Natural killer cell (primary cell): ENCODE results near the gene JSRP1. TPM values are rescaled to one million over a fixed set of nuclear protein-coding genes. Genes with fewer than 3 reads are reported as not detected.

Experiments
- ATAC-seq, 3 donors: fragments of 150-1000 bp in 2 of 3; fragments of 200-7000 bp in 1 of 3; cut with Tn5 transposase; 1 replicate in 1 of 3; 2 replicates in 2 of 3; pipeline ENCODE4 v1.10.0; 2021; ENCODE audit warnings: mild to moderate bottlenecking in 2 of 3, moderate library complexity in 2 of 3
- DNase-seq, 2 donors: peaks; one replicate each; pipeline versions ENCODE4 v3.0.0 to v3.0.0-alpha.2; 2013 to 2021; ENCODE audit warnings: mixed read lengths in 1 of 2
- H3K27ac ChIP-seq: one replicate; pipeline ENCODE4 v1.5.1; 2013; ENCODE audit warnings: mild to moderate bottlenecking, low read length
- H3K27me3 ChIP-seq: one replicate; pipeline ENCODE4 v1.6.1; 2013; ENCODE audit warnings: low read length; ENCODE audit not compliant: control insufficient read depth, insufficient read depth
- H3K36me3 ChIP-seq: one replicate; pipeline ENCODE4 v1.6.1; 2013; ENCODE audit warnings: low read length; ENCODE audit not compliant: control insufficient read depth, insufficient read depth
- H3K4me1 ChIP-seq: one replicate; pipeline ENCODE4 v1.6.1; 2013; ENCODE audit warnings: low read length; ENCODE audit not compliant: control insufficient read depth, insufficient read depth
- H3K4me3 ChIP-seq: one replicate; pipeline ENCODE4 v1.5.1; 2013; ENCODE audit warnings: low read length
- H3K9me3 ChIP-seq: one replicate; pipeline ENCODE4 v1.6.1; 2013; ENCODE audit warnings: low read length; ENCODE audit not compliant: control insufficient read depth, insufficient read depth
- H3K27ac Mint-ChIP-seq, 2 donors: one replicate each; pipeline ENCODE4 v1.8.0; 2022; ENCODE audit warnings: mild to moderate bottlenecking in 2 of 2, mixed read lengths in 2 of 2, moderate library complexity in 1 of 2
- H3K27me3 Mint-ChIP-seq, 2 donors: one replicate each; pipeline ENCODE4 v1.8.0; 2022; ENCODE audit warnings: low read depth in 2 of 2, mixed read lengths in 2 of 2
- H3K36me3 Mint-ChIP-seq: one replicate; pipeline ENCODE4 v1.8.0; 2022; ENCODE audit warnings: mixed read lengths
- H3K4me1 Mint-ChIP-seq, 2 donors: one replicate each; pipeline ENCODE4 v1.8.0; 2022; ENCODE audit warnings: mixed read lengths in 2 of 2
- H3K4me3 Mint-ChIP-seq: one replicate; pipeline ENCODE4 v1.8.0; 2022; ENCODE audit warnings: mild to moderate bottlenecking, moderate library complexity, mixed read lengths
- H3K9me3 Mint-ChIP-seq, 2 donors: one replicate each; pipeline ENCODE4 v1.8.0; 2022; ENCODE audit warnings: mixed read lengths in 2 of 2
- CTCF ChIP-seq: fragments of 200-600 bp; IDR thresholded peaks from one replicate; pipeline ENCODE4 v1.8.0; 2022; ENCODE audit warnings: antibody characterized with exemption
- WGBS: methylation state at CpG from one replicate; pipeline ENCODE4 v1.1.7; 2013; ENCODE audit warnings: missing lambda C conversion rate; ENCODE audit not compliant: insufficient coverage; 5-methylcytosine and 5-hydroxymethylcytosine counted together
- intact Hi-C: fragments of 100-400 bp; cut with micrococcal nuclease; formaldehyde crosslinking; loops from one replicate; pipeline ENCODE4 v1.14.2; 2022
- total RNA-seq, 4 donors: library from RNA; stranded (reverse); fragments of 120-200 nt in 1 of 4; gene quantifications; one replicate each; pipeline versions ENCODE4 v1.2.3 to v1.2.4, GENCODE V29; 2013 to 2022

The JSRP1 gene
- total RNA-seq, 3 donors from 2014 or later (not counting 1 experiment from before 2014, with no cell fraction given) = 0.82 to 2.0 TPM; not detected in 1

DNA sequence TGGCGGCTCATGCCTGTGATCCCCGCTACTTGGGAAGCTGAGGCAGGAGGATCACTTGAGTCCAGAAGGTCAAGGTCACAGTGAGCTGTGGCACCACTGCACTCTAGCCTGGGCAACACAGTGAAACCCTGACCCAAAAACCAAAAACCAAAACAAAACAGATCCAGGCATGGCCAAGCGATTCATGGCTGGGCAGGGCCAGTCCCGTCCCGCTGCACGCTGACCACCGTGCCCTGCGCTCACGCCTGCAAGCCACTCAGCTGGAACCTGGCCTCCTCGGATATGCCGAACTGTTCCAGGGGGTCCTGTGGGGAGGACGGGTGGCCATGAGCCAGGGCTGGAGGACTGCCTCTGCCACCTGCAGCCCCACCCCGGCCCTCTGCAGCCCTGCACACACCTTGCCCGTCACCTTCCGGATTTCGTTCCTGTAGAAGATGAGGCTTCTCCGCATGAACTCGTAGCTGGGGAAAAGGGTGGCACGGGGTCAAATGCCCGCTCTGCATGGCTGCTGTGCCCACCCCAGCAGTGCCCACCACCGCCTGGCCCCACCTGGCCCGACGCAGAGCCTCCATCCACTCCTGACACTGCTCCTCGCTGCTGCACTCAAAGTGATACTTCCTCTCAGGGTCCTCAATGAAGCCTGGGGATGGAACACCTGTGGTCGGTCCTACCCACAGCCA is 22.5 kb downstream of the JSRP1 start:
- H3K4me1 Mint-ChIP-seq = peaks cover 29 to 40% of the 10 kb centered on the region in 2 donors
- no peak for TF ChIP-seq CTCF
- no peaks in the 10 kb centered on the region for H3K9me3 ChIP-seq
- H3K4me1 ChIP-seq = peaks cover 41% of the 10 kb centered on the region
- H3K4me3 Mint-ChIP-seq = no peak overlapping the region
- H3K4me3 ChIP-seq = no peak overlapping the region
- WGBS = 82% methylated on average over 25 of the region's 25 CpGs
- H3K36me3 ChIP-seq = peaks cover 28% of the 10 kb centered on the region
- H3K27ac ChIP-seq = no peak overlapping the region
- H3K27me3 Mint-ChIP-seq = no peaks in the 10 kb centered on the region
- DNase-seq (no peak), ATAC-seq (no peak)
- no peaks in the 10 kb centered on the region for H3K36me3 Mint-ChIP-seq
- H3K27ac Mint-ChIP-seq = peak overlapping the region; percentile 77 to 100
- H3K27me3 ChIP-seq = no peaks in the 10 kb centered on the region
- no peaks in the 10 kb centered on the region for H3K9me3 Mint-ChIP-seq
- intact Hi-C loops = loop anchor here (10.0 kb wide), 1 partner anchor 79 kb away; the partner anchor contains the start of gene AP3D1

GRCh38 chr19:2232286-2233151 is 23.7 kb downstream of the JSRP1 start:
- no peak for ATAC-seq
- no peak overlapping the region for H3K27ac ChIP-seq
- H3K36me3 ChIP-seq = peaks cover 33% of the 10 kb centered on the region
- no peak overlapping the region for H3K4me3 Mint-ChIP-seq
- no peaks in the 10 kb centered on the region for H3K9me3 ChIP-seq
- peaks cover 30% of the 10 kb centered on the region for H3K4me1 ChIP-seq
- no peaks in the 10 kb centered on the region for H3K36me3 Mint-ChIP-seq
- 84% methylated on average over 30 of the region's 30 CpGs for WGBS
- intact Hi-C loops = loop anchor here (10.0 kb wide), 1 partner anchor 78 kb away; the partner anchor contains the start of gene AP3D1
- H3K27me3 ChIP-seq = no peaks in the 10 kb centered on the region
- H3K4me3 ChIP-seq = no peak overlapping the region
- no peak for DNase-seq
- TF ChIP-seq CTCF = no peak
- H3K9me3 Mint-ChIP-seq = no peaks in the 10 kb centered on the region
- H3K27ac Mint-ChIP-seq = peak overlapping the region in 1 of 2 donors; percentile 100
- no peaks in the 10 kb centered on the region for H3K27me3 Mint-ChIP-seq
- H3K4me1 Mint-ChIP-seq = peaks cover 16 to 27% of the 10 kb centered on the region in 2 donors

DNA sequence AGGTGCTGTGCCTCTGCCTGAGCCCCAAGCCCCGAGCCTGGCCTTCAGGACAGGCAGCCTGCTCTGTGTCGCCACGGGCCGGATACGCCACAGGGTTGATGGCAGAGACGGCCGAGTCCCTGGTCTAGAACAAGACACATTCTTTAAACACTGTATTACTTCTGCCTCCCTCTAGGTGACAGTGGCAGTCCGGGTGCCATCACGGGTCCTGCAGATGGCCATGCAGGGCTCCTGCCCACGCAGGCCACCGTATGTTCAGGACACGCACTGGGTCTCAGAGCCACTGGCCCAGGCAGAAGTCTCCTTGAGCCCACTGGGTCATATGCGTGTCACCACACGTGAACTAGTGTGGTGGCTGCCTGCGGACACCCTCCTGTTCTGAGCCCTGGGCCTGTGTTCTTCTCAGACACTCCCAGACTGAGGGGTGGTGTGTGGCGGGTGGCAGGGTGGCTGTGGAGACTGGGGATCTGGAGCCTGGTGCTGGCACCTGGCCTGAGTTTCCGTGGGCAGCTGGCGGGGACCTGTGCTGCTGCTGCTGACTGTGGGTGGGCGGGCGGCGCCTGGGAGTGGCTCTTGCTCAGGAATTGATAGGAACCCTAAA is 24.5 kb downstream of the JSRP1 start:
- H3K27me3 ChIP-seq = no peaks in the 10 kb centered on the region
- Mint-ChIP-seq H3K27ac (peak overlapping the region in 1 of 2 donors; percentile 100), H3K4me1 (peaks cover 13 to 25% of the 10 kb centered on the region in 2 donors), H3K36me3 (no peaks in the 10 kb centered on the region), H3K9me3 (no peaks in the 10 kb centered on the region), H3K4me3 (no peak overlapping the region), H3K27me3 (no peaks in the 10 kb centered on the region)
- no peak overlapping the region for H3K4me3 ChIP-seq
- intact Hi-C loops = loop anchor here (10.0 kb wide), 1 partner anchor 77 kb away; the partner anchor contains the start of gene AP3D1
- DNase-seq (no peak), ATAC-seq (no peak)
- H3K27ac ChIP-seq = no peak overlapping the region
- WGBS = 91% methylated on average over 21 of the region's 21 CpGs
- no peaks in the 10 kb centered on the region for H3K9me3 ChIP-seq
- TF ChIP-seq CTCF = no peak
- peaks cover 24% of the 10 kb centered on the region for H3K4me1 ChIP-seq
- H3K36me3 ChIP-seq = peaks cover 33% of the 10 kb centered on the region
